Measurements from ENCODE around the gene KLF11.
A peak's percentile ranks its signal among the peaks of the same experiment; 100 is the strongest.
"Not testable (repeated sequence)": the region's sequence is repeated elsewhere in the genome, so short reads cannot be mapped to it uniquely, and the experiment has no call there.

Gene KLF11

GRCh38 chr2:10026940-10027569 lies 16.3 kb upstream of the KLF11 start:
- no peak for DNase-seq (ENCODE audit: low read depth in 2 of 2)

- no peak for DNase-seq (ENCODE audit: low read depth in 2 of 2)
Observed at GRCh38 chr2:10027660-10028330, 15.6 kb upstream of the KLF11 start.

GRCh38 chr2:10028407-10028987 lies 14.9 kb upstream of the KLF11 start:
- DNase-seq (ENCODE audit: low read depth in 2 of 2), result no peak

- DNase-seq (ENCODE audit: low read depth in 2 of 2), result peak; percentile 21 to 26
Observed at GRCh38 chr2:10028988-10029874, 14.1 kb upstream of the KLF11 start.

- DNase-seq (ENCODE audit: low read depth in 2 of 2), result no peak
Observed at GRCh38 chr2:10029875-10030223, 13.5 kb upstream of the KLF11 start.

- no peak for DNase-seq (ENCODE audit: low read depth in 2 of 2)
Observed at GRCh38 chr2:10030311-10030736, 13.0 kb upstream of the KLF11 start.

DNA sequence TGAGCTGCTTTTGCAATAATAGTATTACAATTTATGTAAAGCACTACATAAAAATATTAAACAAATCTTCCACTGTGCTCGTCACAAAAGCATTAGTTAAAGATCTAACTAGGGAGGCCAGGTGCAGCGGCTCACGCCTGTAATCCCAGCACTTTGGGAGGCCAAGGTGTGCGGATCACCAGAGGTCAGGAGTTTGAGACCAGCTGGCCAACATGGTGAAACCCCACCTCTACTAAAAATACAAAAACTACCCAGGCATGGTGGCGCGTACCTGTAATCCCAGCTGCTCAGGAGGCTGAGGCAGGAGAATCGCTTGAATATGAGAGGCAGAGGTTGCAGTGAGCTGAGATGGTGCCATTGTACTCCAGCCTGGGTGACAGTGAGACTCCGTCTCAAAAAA lies 12.6 kb upstream of the KLF11 start:
- not testable (repeated sequence) for DNase-seq (ENCODE audit: low read depth in 2 of 2)

- DNase-seq (ENCODE audit: low read depth in 2 of 2), result no peak
Observed at GRCh38 chr2:10031886-10032745, 11.2 kb upstream of the KLF11 start.

DNA sequence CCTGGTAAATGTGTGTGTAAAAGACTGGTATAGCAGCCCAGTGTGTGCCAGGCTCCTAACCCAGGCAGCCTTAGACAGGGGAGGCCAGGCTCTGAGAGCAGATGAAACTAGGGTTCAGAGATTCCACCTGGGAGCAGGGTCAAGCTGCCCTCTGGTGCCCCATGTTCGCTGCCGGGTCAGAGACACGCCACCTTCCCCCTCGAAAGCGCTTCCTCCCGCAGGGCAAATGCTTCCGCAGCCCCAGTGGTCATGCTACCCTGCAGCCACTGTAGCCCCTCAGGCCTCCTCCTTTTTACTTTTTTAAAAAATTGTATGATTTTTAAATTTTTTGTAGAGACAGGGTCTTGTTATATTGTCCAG lies 10.6 kb upstream of the KLF11 start:
- no peak for DNase-seq (ENCODE audit: low read depth in 2 of 2)

- no peak for DNase-seq (ENCODE audit: low read depth in 2 of 2)
Observed at GRCh38 chr2:10033251-10034006, 9.9 kb upstream of the KLF11 start.

DNA sequence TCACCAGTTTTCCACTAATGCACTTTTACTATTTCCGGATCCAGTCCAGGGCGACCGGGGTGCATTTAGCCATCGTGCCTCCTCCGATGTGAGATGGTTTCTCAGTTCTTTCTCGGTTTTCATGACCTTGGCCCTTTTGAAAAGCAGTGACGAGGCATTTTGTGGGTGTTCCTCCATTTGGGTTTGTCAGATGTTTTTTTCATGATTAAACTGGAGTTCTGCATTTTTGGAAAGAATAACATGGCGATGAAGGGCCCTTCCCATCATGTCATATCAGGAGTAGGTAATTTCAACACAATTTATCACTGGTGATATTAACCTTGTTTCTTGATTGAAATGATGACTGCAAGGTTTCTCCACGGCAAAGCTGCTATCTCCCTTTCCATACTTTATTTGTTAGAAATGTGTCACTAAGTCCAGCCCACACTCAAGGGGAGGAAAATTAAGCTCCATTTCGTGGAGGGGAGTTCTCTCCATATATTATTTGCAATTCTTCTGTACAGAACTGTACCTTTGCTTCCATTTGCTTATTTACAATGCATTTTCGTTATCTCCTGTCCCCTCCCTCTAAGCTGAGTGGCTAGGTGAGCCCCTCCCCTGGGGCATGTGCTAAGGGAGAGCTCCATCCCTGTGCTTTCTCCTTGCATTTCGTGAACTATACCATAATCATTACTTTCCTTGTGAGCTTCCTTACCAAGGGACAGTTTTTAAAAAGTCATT lies 8.9 kb upstream of the KLF11 start:
- DNase-seq (ENCODE audit: low read depth in 2 of 2), result no peak

DNA sequence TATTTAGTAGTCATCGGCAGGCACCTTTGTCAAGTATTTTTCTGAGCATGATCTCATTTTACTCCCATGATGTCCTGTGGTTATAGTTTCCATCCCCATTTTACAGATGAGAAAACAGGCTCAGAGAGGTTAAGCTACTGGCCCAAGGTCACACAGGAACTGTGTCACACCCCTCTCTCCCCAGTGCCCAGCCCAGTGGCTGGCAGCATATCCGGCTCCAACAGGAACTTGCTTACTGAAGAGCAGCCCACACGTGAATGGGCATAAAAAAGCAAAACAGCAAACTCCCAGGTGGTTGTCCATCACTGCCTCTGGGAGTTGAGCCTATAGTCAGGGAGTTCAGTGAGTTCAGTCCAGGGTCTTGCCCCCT lies 8.3 kb upstream of the KLF11 start:
- DNase-seq (ENCODE audit: low read depth in 2 of 2), result no peak

- no peak for DNase-seq (ENCODE audit: low read depth in 2 of 2)
Observed at GRCh38 chr2:10035633-10036032, 7.7 kb upstream of the KLF11 start.

- peak in 1 of 2 donors; percentile 23 for DNase-seq (ENCODE audit: low read depth in 2 of 2)
Observed at GRCh38 chr2:10036095-10036884, 7.1 kb upstream of the KLF11 start.

DNA sequence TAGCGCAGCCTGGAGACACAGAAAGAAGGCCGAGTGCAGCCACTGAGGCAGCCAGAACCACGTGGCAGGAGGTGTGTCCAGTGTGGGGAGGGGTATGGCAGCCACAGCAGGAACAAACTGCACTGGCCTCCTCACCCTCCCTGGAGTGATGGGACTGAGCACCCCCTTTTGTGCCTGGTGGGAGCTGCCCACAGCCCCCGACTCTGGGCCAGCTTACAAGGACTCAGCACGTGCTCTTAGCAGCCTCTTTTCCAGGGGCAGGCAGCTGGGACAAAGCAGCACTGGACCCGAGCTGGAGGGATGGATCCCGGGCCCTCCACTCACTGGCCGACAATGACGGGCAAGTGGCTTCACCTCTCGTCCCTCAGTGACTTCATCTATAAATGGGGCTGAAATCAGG lies 5.2 kb upstream of the KLF11 start:
- DNase-seq (ENCODE audit: low read depth in 2 of 2), result no peak

DNA sequence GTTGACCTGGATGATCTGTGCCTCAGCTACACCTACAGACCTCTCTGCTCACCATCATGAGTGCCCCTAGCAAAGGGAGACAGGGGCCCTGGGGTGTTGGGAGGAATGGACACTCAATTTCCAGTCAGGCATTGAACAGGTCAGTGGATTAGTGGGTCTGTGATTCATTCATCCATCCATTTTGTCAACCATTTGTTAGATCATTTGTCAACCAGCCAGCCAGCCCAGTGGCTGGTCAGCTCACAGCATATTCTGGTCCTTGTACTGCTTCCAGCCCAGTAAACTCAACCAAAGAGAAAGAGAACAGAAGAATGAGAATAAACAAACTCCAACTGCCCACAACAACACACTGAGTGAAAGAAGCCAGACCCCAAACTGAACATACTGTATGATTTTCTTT lies 4.6 kb upstream of the KLF11 start:
- no peak for DNase-seq (ENCODE audit: low read depth in 2 of 2)

- DNase-seq (ENCODE audit: low read depth in 2 of 2), result no peak
Observed at GRCh38 chr2:10039658-10040410, 3.5 kb upstream of the KLF11 start.

DNA sequence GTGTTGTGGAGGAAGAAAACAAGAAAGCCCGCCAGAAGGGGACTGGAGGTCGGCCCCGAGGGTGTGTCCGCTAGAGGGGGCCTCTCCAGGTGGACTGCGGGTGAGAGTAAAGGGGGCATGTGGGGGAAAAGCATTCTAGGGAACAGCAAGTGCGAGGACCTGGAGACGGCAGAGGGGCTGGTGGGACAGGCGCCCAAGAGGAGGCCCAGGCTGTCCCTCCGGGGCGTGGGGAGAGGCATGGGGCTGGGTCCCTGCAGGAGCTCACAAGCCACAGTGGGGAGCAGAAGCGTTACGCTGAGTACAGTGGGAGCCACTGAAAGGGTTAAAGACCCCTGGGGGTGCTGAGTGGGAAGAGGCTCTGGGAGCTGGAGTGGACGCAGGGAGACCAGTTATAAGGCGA lies 1.6 kb upstream of the KLF11 start:
- no peak for DNase-seq (ENCODE audit: low read depth in 2 of 2)
